K562 (cell line): ENCODE measurements around the gene CNIH4.

Source experiments
- ATF7 ChIP-seq: fragments of 450-650 bp; IDR thresholded peaks from 2 replicates; pipeline ENCODE4 v1.7.1; 2014; ENCODE audit warnings: mild to moderate bottlenecking, moderate library complexity
- EGR1 ChIP-seq: fragments of 450-650 bp; conservative IDR thresholded peaks from 2 replicates; pipeline ENCODE4 v1.6.1; 2017; ENCODE audit warnings: mild to moderate bottlenecking
- LEF1 ChIP-seq: fragments of 450-650 bp; IDR thresholded peaks from 2 replicates; pipeline ENCODE4 v1.6.1; 2016; ENCODE audit warnings: mild to moderate bottlenecking
- POLR2AphosphoS5 ChIP-seq: IDR thresholded peaks from 2 replicates; pipeline ENCODE4 v1.6.1; 2011; ENCODE audit warnings: mild to moderate bottlenecking, low read depth, low read length, moderate library complexity; ENCODE audit not compliant: control insufficient read depth, insufficient read depth
- ZNF318 ChIP-seq, 2 experiments: fragments of 450-650 bp; IDR thresholded peaks; 2 replicates each; pipeline ENCODE4 v1.6.1; 2016; ENCODE audit warnings: mild to moderate bottlenecking in 2 of 2, borderline replicate concordance in 1 of 2, low read depth in 1 of 2, moderate library complexity in 1 of 2
- ZNF57 ChIP-seq: fragments of 450-650 bp; formaldehyde crosslinking; IDR thresholded peaks from 2 replicates; pipeline ENCODE4 v1.4.0; 2020; ENCODE audit warnings: mild to moderate bottlenecking, moderate library complexity

GRCh38 chr1:224358237-224358636 lies 1.6 kb downstream of the CNIH4 start:
- TF ChIP-seq LEF1 (no peak), POLR2AphosphoS5 (no peak), ATF7 (no peak), EGR1 (no peak), ZNF57 (CRISPR knock-in tag) (no peak), ZNF318 (IDR thresholded peaks at IDR 0.05; ENCODE audit: borderline replicate concordance in 1 of 2, low read depth in 1 of 2) (no peak)
